ENCODE data around the gene ZNF668. TPM values are rescaled to one million over a fixed set of nuclear protein-coding genes. Genes with fewer than 3 reads are reported as not detected.

ZNF668 gene
- total RNA-seq, 2 experiments from 2014 or later: 4.5 to 6.0 TPM

GRCh38 chr16:31093132-31093703, 19.2 kb upstream of the ZNF668 start:
- H3K4me3 Mint-ChIP-seq: peak overlapping the region; percentile 65
- Histone ChIP-seq H3K4me1 (ENCODE audit: insufficient read depth, low read length) (peaks cover 31% of the 10 kb centered on the region), H3K27ac (ENCODE audit: low read depth in 1 of 2, low read length in 2 of 2) (no peak overlapping the region), H3K36me3 (ENCODE audit: insufficient read depth, low read length) (peaks cover 13% of the 10 kb centered on the region), H3K4me3 (ENCODE audit: low read length) (no peak overlapping the region), H3K9me3 (ENCODE audit: control insufficient read depth in 1 of 2, insufficient read depth in 1 of 2, low read length in 2 of 2) (no peaks in the 10 kb centered on the region), H3K27me3 (ENCODE audit: control insufficient read depth in 1 of 2, insufficient read depth in 2 of 2, low read length in 2 of 2) (no peaks in the 10 kb centered on the region)
- ChIA-PET POLR2A (interaction anchor here (1.3 to 4.6 kb wide), 3 partner anchors 9 to 24 kb away, joined by 3 to 35 read pairs (median 21); partner anchors contain the start of genes KAT8, ZNF646 and ZNF668), CTCF (interaction anchor here (0.6 kb wide), 1 partner anchor 301 kb away, joined by 3 read pairs; no protein-coding TSS in a partner anchor)
- no peaks in the 10 kb centered on the region for H3K27me3 Mint-ChIP-seq
- no peak for TF ChIP-seq CTCF (IDR thresholded peaks at IDR 0.05)
- H3K4me1 Mint-ChIP-seq (ENCODE audit: low read depth): peaks cover 34% of the 10 kb centered on the region
- intact Hi-C loops (cut with DNase I, micrococcal nuclease): no loop called here
- H3K9me3 Mint-ChIP-seq: no peaks in the 10 kb centered on the region
- no peak for DNase-seq
- H3K36me3 Mint-ChIP-seq (ENCODE audit: low read depth): peaks cover 26% of the 10 kb centered on the region
- ATAC-seq (ENCODE audit: poor library complexity): no peak
- H3K27ac Mint-ChIP-seq: peak overlapping the region; percentile 83

- Mint-ChIP-seq H3K27me3 (no peaks in the 10 kb centered on the region), H3K27ac (peak overlapping the region; percentile 83), H3K4me1 (ENCODE audit: low read depth) (peaks cover 34% of the 10 kb centered on the region), H3K36me3 (ENCODE audit: low read depth) (peaks cover 26% of the 10 kb centered on the region), H3K4me3 (peak overlapping the region; percentile 63), H3K9me3 (no peaks in the 10 kb centered on the region)
- DNase-seq (no peak), ATAC-seq (ENCODE audit: poor library complexity) (no peak)
- peaks cover 18% of the 10 kb centered on the region for H3K36me3 ChIP-seq (ENCODE audit: insufficient read depth, low read length)
- ChIA-PET CTCF (interaction anchor here (1.3 kb wide), 1 partner anchor 50 kb away, joined by 3 read pairs; no protein-coding TSS in a partner anchor), POLR2A (interaction anchor here (0.6 to 4.6 kb wide), 3 partner anchors 8 to 131 kb away, joined by 3 to 35 read pairs (median 4); partner anchors contain the start of genes ZNF646 and ZNF668)
- no peak overlapping the region for H3K4me3 ChIP-seq (ENCODE audit: low read length)
- intact Hi-C loops (cut with DNase I, micrococcal nuclease): no loop called here
- no peaks in the 10 kb centered on the region for H3K27me3 ChIP-seq (ENCODE audit: control insufficient read depth in 1 of 2, insufficient read depth in 2 of 2, low read length in 2 of 2)
- no peak overlapping the region for H3K27ac ChIP-seq (ENCODE audit: low read depth in 1 of 2, low read length in 2 of 2)
- H3K4me1 ChIP-seq (ENCODE audit: insufficient read depth, low read length): peaks cover 31% of the 10 kb centered on the region
- H3K9me3 ChIP-seq (ENCODE audit: control insufficient read depth in 1 of 2, insufficient read depth in 1 of 2, low read length in 2 of 2): no peaks in the 10 kb centered on the region
- no peak for TF ChIP-seq CTCF (IDR thresholded peaks at IDR 0.05)
These were observed 18.3 kb upstream of the ZNF668 start for GRCh38 chr16:31092330-31092729.

GRCh38 chr16:31090540-31090939, 16.5 kb upstream of the ZNF668 start:
- Mint-ChIP-seq H3K4me1 (ENCODE audit: low read depth) (peaks cover 30% of the 10 kb centered on the region), H3K27me3 (no peaks in the 10 kb centered on the region), H3K9me3 (no peaks in the 10 kb centered on the region), H3K4me3 (no peak overlapping the region), H3K27ac (no peak overlapping the region), H3K36me3 (ENCODE audit: low read depth) (peaks cover 28% of the 10 kb centered on the region)
- no peak for TF ChIP-seq CTCF (IDR thresholded peaks at IDR 0.05)
- no peaks in the 10 kb centered on the region for H3K27me3 ChIP-seq (ENCODE audit: control insufficient read depth in 1 of 2, insufficient read depth in 2 of 2, low read length in 2 of 2)
- intact Hi-C loops (cut with DNase I, micrococcal nuclease): no loop called here
- H3K27ac ChIP-seq (ENCODE audit: low read depth in 1 of 2, low read length in 2 of 2): no peak overlapping the region
- CTCF ChIA-PET: no interaction called here
- ATAC-seq (ENCODE audit: poor library complexity) (no peak), DNase-seq (no peak)
- H3K4me3 ChIP-seq (ENCODE audit: low read length): no peak overlapping the region
- POLR2A ChIA-PET: no interaction called here
- peaks cover 26% of the 10 kb centered on the region for H3K4me1 ChIP-seq (ENCODE audit: insufficient read depth, low read length)
- H3K9me3 ChIP-seq (ENCODE audit: control insufficient read depth in 1 of 2, insufficient read depth in 1 of 2, low read length in 2 of 2): no peaks in the 10 kb centered on the region
- peaks cover 24% of the 10 kb centered on the region for H3K36me3 ChIP-seq (ENCODE audit: insufficient read depth, low read length)
